ENCODE results near the gene BRSK1.

- no peak for TF ChIP-seq CTCF (IDR thresholded peaks at IDR 0.05 in 2 of 3, conservative IDR thresholded peaks at IDR 0.05 in 1 of 3; ENCODE audit: control insufficient read depth in 2 of 3, extremely low read depth in 1 of 3, insufficient read depth in 1 of 3, low read depth in 3 of 3, low read length in 3 of 3)
- no peak for TF ChIP-seq POLR2AphosphoS5 (IDR thresholded peaks at IDR 0.05; ENCODE audit: low read length)
Measured at GRCh38 chr19:55275851-55276719, 7.7 kb upstream of the BRSK1 start.
